Nephron (organoid): Measurements from ENCODE around the gene PBX1.

Experiments
- H3K27ac Mint-ChIP-seq, 3 experiments: 2 replicates each; pipeline ENCODE4 v1.8.0; 2020; ENCODE audit warnings: mixed read lengths in 3 of 3, mild to moderate bottlenecking in 2 of 3, moderate library complexity in 1 of 3
- H3K27me3 Mint-ChIP-seq: 2 replicates; pipeline ENCODE4 v1.8.0; 2021; ENCODE audit warnings: low read depth, mild to moderate bottlenecking, moderate library complexity, mixed read lengths
- H3K36me3 Mint-ChIP-seq: 2 replicates; pipeline ENCODE4 v1.8.0; 2020; ENCODE audit warnings: low read depth, mixed read lengths
- H3K4me1 Mint-ChIP-seq: 2 replicates; pipeline ENCODE4 v1.8.0; 2020; ENCODE audit warnings: mixed read lengths
- H3K4me3 Mint-ChIP-seq, 3 experiments: 2 replicates each; pipeline ENCODE4 v1.8.0; 2020; ENCODE audit warnings: mild to moderate bottlenecking in 3 of 3, mixed read lengths in 3 of 3, moderate library complexity in 2 of 3
- H3K9me3 Mint-ChIP-seq: 2 replicates; pipeline ENCODE4 v1.8.0; 2020; ENCODE audit warnings: mixed read lengths
- CTCF ChIP-seq, 3 experiments: fragments of 200-600 bp; sonication (generic); IDR thresholded peaks; one replicate each; pipeline ENCODE4 v1.5.0; 2021; ENCODE audit warnings: antibody characterized with exemption in 3 of 3; ENCODE audit not compliant: unreplicated experiment in 3 of 3

PBX1 gene

GRCh38 chr1:164644268-164644667 lies 85.3 kb downstream of the PBX1 start:
- H3K9me3 Mint-ChIP-seq: no peaks in the 10 kb centered on the region
- H3K4me1 Mint-ChIP-seq: peaks cover 78% of the 10 kb centered on the region
- TF ChIP-seq CTCF (IDR thresholded peaks at IDR 0.05; ENCODE audit: unreplicated experiment in 3 of 3): no peak
- no peak overlapping the region for H3K4me3 Mint-ChIP-seq
- peak overlapping the region; percentile 89 to 96 (median 91) for H3K27ac Mint-ChIP-seq
- peaks cover 48% of the 10 kb centered on the region for H3K36me3 Mint-ChIP-seq
- H3K27me3 Mint-ChIP-seq: no peaks in the 10 kb centered on the region

GRCh38 chr1:164644774-164645644 lies 86.0 kb downstream of the PBX1 start:
- Mint-ChIP-seq H3K4me3 (peak overlapping the region in 2 of 3 experiments; percentile 19 to 35), H3K27me3 (no peaks in the 10 kb centered on the region), H3K27ac (peak overlapping the region; percentile 89 to 96 (median 91)), H3K36me3 (peaks cover 47% of the 10 kb centered on the region), H3K4me1 (peaks cover 82% of the 10 kb centered on the region), H3K9me3 (no peaks in the 10 kb centered on the region)
- TF ChIP-seq CTCF (IDR thresholded peaks at IDR 0.05; ENCODE audit: unreplicated experiment in 3 of 3): no peak

- Mint-ChIP-seq H3K27ac (peak overlapping the region; percentile 89 to 96 (median 91)), H3K27me3 (no peaks in the 10 kb centered on the region)
These were observed 86.9 kb downstream of the PBX1 start for GRCh38 chr1:164645921-164646320.

GRCh38 chr1:164647211-164647610 lies 88.2 kb downstream of the PBX1 start:
- H3K4me3 Mint-ChIP-seq: peak overlapping the region in 2 of 3 experiments; percentile 38 to 51
- TF ChIP-seq CTCF (IDR thresholded peaks at IDR 0.05; ENCODE audit: unreplicated experiment in 3 of 3): no peak
- H3K4me1 Mint-ChIP-seq: peaks cover 90% of the 10 kb centered on the region
- no peaks in the 10 kb centered on the region for H3K9me3 Mint-ChIP-seq
- no peaks in the 10 kb centered on the region for H3K27me3 Mint-ChIP-seq
- H3K36me3 Mint-ChIP-seq: peaks cover 46% of the 10 kb centered on the region
- H3K27ac Mint-ChIP-seq: peak overlapping the region; percentile 89 to 94 (median 91)

More at GRCh38 chr1:164645921-164646320, 86.9 kb downstream of the PBX1 start:
- no peak for TF ChIP-seq CTCF (IDR thresholded peaks at IDR 0.05; ENCODE audit: unreplicated experiment in 3 of 3)
- Mint-ChIP-seq H3K4me3 (no peak overlapping the region), H3K36me3 (peaks cover 44% of the 10 kb centered on the region), H3K9me3 (no peaks in the 10 kb centered on the region), H3K4me1 (peaks cover 89% of the 10 kb centered on the region)

GRCh38 chr1:164648636-164649035 lies 89.7 kb downstream of the PBX1 start:
- Mint-ChIP-seq H3K4me1 (peaks cover 78% of the 10 kb centered on the region), H3K27ac (peak overlapping the region; percentile 75 to 88 (median 86)), H3K27me3 (no peaks in the 10 kb centered on the region), H3K4me3 (peak overlapping the region in 1 of 3 experiments; percentile 18), H3K9me3 (no peaks in the 10 kb centered on the region), H3K36me3 (peaks cover 43% of the 10 kb centered on the region)
- no peak for TF ChIP-seq CTCF (IDR thresholded peaks at IDR 0.05; ENCODE audit: unreplicated experiment in 3 of 3)
